ENCODE data around the gene SUB1.
"Not testable (repeated sequence)": the region's sequence is repeated elsewhere in the genome, so short reads cannot be mapped to it uniquely, and the experiment has no call there.

SUB1 gene

GRCh38 chr5:32585446-32586275, at the start of gene SUB1:
Gene SUB1 (plus strand): TSS chr5:32585557. CDS start chr5:32588513, 2,956 bp downstream.
- ATAC-seq (ENCODE audit: low read depth): peak; percentile 88
- Histone ChIP-seq H3K36me3 (ENCODE audit: low read depth) (peaks cover 38% of the 10 kb centered on the region), H3K4me3 (ENCODE audit: severe bottlenecking) (peak within 1 kb of the TSS; percentile 82), H3K9me3 (ENCODE audit: severe bottlenecking) (no peaks in the 10 kb centered on the region), H3K4me1 (ENCODE audit: insufficient read depth, poor library complexity, severe bottlenecking) (peaks cover 19% of the 10 kb centered on the region), H3K27ac (ENCODE audit: poor library complexity, severe bottlenecking) (peak within 1 kb of the TSS; percentile 71), H3K27me3 (ENCODE audit: insufficient read depth, poor library complexity, severe bottlenecking) (no peaks in the 10 kb centered on the region)
- TF ChIP-seq CTCF (IDR thresholded peaks at IDR 0.05; ENCODE audit: poor library complexity, severe bottlenecking): no peak
- peak; percentile 94 for DNase-seq (ENCODE audit: low spot score)

GRCh38 chr5:32536246-32536645, 49.1 kb upstream of the SUB1 start:
- no peak for DNase-seq (ENCODE audit: low spot score)
- peaks cover 14% of the 10 kb centered on the region for H3K4me1 ChIP-seq (ENCODE audit: insufficient read depth, poor library complexity, severe bottlenecking)
- H3K27me3 ChIP-seq (ENCODE audit: insufficient read depth, poor library complexity, severe bottlenecking): no peaks in the 10 kb centered on the region
- no peaks in the 10 kb centered on the region for H3K36me3 ChIP-seq (ENCODE audit: low read depth)
- H3K27ac ChIP-seq (ENCODE audit: poor library complexity, severe bottlenecking): no peak overlapping the region
- H3K9me3 ChIP-seq (ENCODE audit: severe bottlenecking): no peaks in the 10 kb centered on the region
- no peak overlapping the region for H3K4me3 ChIP-seq (ENCODE audit: severe bottlenecking)
- no peak for ATAC-seq (ENCODE audit: low read depth)
- no peak for TF ChIP-seq CTCF (IDR thresholded peaks at IDR 0.05; ENCODE audit: poor library complexity, severe bottlenecking)

- ATAC-seq (ENCODE audit: low read depth): peak; percentile 95
- not testable (repeated sequence) for H3K9me3 ChIP-seq (ENCODE audit: severe bottlenecking); DNase-seq (ENCODE audit: low spot score); H3K27ac ChIP-seq (ENCODE audit: poor library complexity, severe bottlenecking); H3K36me3 ChIP-seq (ENCODE audit: low read depth); H3K27me3 ChIP-seq (ENCODE audit: insufficient read depth, poor library complexity, severe bottlenecking); H3K4me3 ChIP-seq (ENCODE audit: severe bottlenecking)
- H3K4me1 ChIP-seq (ENCODE audit: insufficient read depth, poor library complexity, severe bottlenecking): peaks cover 14% of the 10 kb centered on the region
These were observed 47.8 kb upstream of the SUB1 start for GRCh38 chr5:32537437-32538029.

GRCh38 chr5:32538031-32538547, 47.3 kb upstream of the SUB1 start:
- no peak overlapping the region for H3K27ac ChIP-seq (ENCODE audit: poor library complexity, severe bottlenecking)
- H3K4me1 ChIP-seq (ENCODE audit: insufficient read depth, poor library complexity, severe bottlenecking): peaks cover 14% of the 10 kb centered on the region
- H3K9me3 ChIP-seq (ENCODE audit: severe bottlenecking): no peaks in the 10 kb centered on the region
- ATAC-seq (ENCODE audit: low read depth) (no peak), DNase-seq (ENCODE audit: low spot score) (no peak)
- no peaks in the 10 kb centered on the region for H3K27me3 ChIP-seq (ENCODE audit: insufficient read depth, poor library complexity, severe bottlenecking)
- no peaks in the 10 kb centered on the region for H3K36me3 ChIP-seq (ENCODE audit: low read depth)
- H3K4me3 ChIP-seq (ENCODE audit: severe bottlenecking): no peak overlapping the region
- TF ChIP-seq CTCF (IDR thresholded peaks at IDR 0.05; ENCODE audit: poor library complexity, severe bottlenecking): no peak

GRCh38 chr5:32539981-32540845, 45.1 kb upstream of the SUB1 start:
- H3K27me3 ChIP-seq (ENCODE audit: insufficient read depth, poor library complexity, severe bottlenecking): no peaks in the 10 kb centered on the region
- no peak for ATAC-seq (ENCODE audit: low read depth)
- DNase-seq (ENCODE audit: low spot score): no peak

More at GRCh38 chr5:32539981-32540845, 45.1 kb upstream of the SUB1 start:
- TF ChIP-seq CTCF (IDR thresholded peaks at IDR 0.05; ENCODE audit: poor library complexity, severe bottlenecking): no peak
- no peaks in the 10 kb centered on the region for H3K36me3 ChIP-seq (ENCODE audit: low read depth)
- peaks cover 10% of the 10 kb centered on the region for H3K4me1 ChIP-seq (ENCODE audit: insufficient read depth, poor library complexity, severe bottlenecking)
- H3K4me3 ChIP-seq (ENCODE audit: severe bottlenecking): no peak overlapping the region
- H3K27ac ChIP-seq (ENCODE audit: poor library complexity, severe bottlenecking): no peak overlapping the region
- no peaks in the 10 kb centered on the region for H3K9me3 ChIP-seq (ENCODE audit: severe bottlenecking)

Measured in RWPE2 (cell line).